Chondrocyte (in vitro differentiated cells): ENCODE data around the gene TRPV4. TPM values are rescaled to one million over a fixed set of nuclear protein-coding genes. Genes with fewer than 3 reads are reported as not detected.

Experiments
- DNase-seq: peaks from one replicate; pipeline ENCODE4 v3.0.0; 2021; ENCODE audit warnings: mixed read lengths, low spot score
- H3K27ac Mint-ChIP-seq: one replicate; pipeline ENCODE4 v1.8.0; 2021; ENCODE audit warnings: mild to moderate bottlenecking, moderate library complexity, mixed read lengths; ENCODE audit not compliant: unreplicated experiment
- H3K27me3 Mint-ChIP-seq: 2 replicates; pipeline ENCODE4 v1.8.0; 2021; ENCODE audit warnings: low read depth, mixed read lengths
- H3K36me3 Mint-ChIP-seq: 2 replicates; pipeline ENCODE4 v1.8.0; 2021; ENCODE audit warnings: low read depth, mixed read lengths
- H3K4me1 Mint-ChIP-seq: 2 replicates; pipeline ENCODE4 v1.8.0; 2021; ENCODE audit warnings: low read depth, mild to moderate bottlenecking, mixed read lengths
- H3K4me3 Mint-ChIP-seq: one replicate; pipeline ENCODE4 v1.8.0; 2021; ENCODE audit warnings: mild to moderate bottlenecking, moderate library complexity, mixed read lengths; ENCODE audit not compliant: unreplicated experiment
- H3K9me3 Mint-ChIP-seq: 2 replicates; pipeline ENCODE4 v1.8.0; 2021; ENCODE audit warnings: low read depth, mixed read lengths
- CTCF ChIP-seq: fragments of 200-600 bp; sonication (generic); IDR thresholded peaks from 2 replicates; pipeline ENCODE4 v1.5.0; 2021; ENCODE audit warnings: antibody characterized with exemption, mild to moderate bottlenecking, moderate library complexity
- microRNA-seq: library from miRNA; unstranded; fragments of <30 nt; microRNA quantifications from one replicate; pipeline ENCODE4 v1.2.0, GENCODE V29; 2020; ENCODE audit warnings: borderline number of aligned reads
- total RNA-seq: library from RNA; stranded (reverse); gene quantifications from 3 replicates; pipeline ENCODE4 v1.2.1, GENCODE V29; 2021

TRPV4 gene
- total RNA-seq, 1 donor from 2014 or later: 2.2 TPM

- H3K4me1 Mint-ChIP-seq: peaks cover 14% of the 10 kb centered on the region
- H3K9me3 Mint-ChIP-seq: no peaks in the 10 kb centered on the region
- H3K27ac Mint-ChIP-seq: no peak overlapping the region
- DNase-seq: peak; percentile 86
- TF ChIP-seq CTCF: no peak
- H3K36me3 Mint-ChIP-seq: no peaks in the 10 kb centered on the region
- peaks cover 10% of the 10 kb centered on the region for H3K27me3 Mint-ChIP-seq
- no peak overlapping the region for H3K4me3 Mint-ChIP-seq
These were observed 96.6 kb downstream of the TRPV4 start for GRCh38 chr12:109736552-109737108.

- H3K27me3 Mint-ChIP-seq: peaks cover 10% of the 10 kb centered on the region
- DNase-seq: peak; percentile 30
- peaks cover 14% of the 10 kb centered on the region for H3K4me1 Mint-ChIP-seq
- no peaks in the 10 kb centered on the region for H3K36me3 Mint-ChIP-seq
- TF ChIP-seq CTCF: no peak
- H3K27ac Mint-ChIP-seq: no peak overlapping the region
- H3K4me3 Mint-ChIP-seq: no peak overlapping the region
- H3K9me3 Mint-ChIP-seq: no peaks in the 10 kb centered on the region
These were observed 97.2 kb downstream of the TRPV4 start for GRCh38 chr12:109735825-109736551.

GRCh38 chr12:109735051-109735521 lies 98.1 kb downstream of the TRPV4 start:
- Mint-ChIP-seq H3K27ac (no peak overlapping the region), H3K9me3 (no peaks in the 10 kb centered on the region), H3K4me1 (peaks cover 14% of the 10 kb centered on the region), H3K27me3 (peaks cover 8% of the 10 kb centered on the region), H3K4me3 (no peak overlapping the region), H3K36me3 (no peaks in the 10 kb centered on the region)
- no peak for TF ChIP-seq CTCF
- DNase-seq: peak; percentile 51

- peak; percentile 72 for DNase-seq
These were observed 98.8 kb downstream of the TRPV4 start for GRCh38 chr12:109734219-109735000.

More at GRCh38 chr12:109734219-109735000, 98.8 kb downstream of the TRPV4 start:
- Mint-ChIP-seq H3K9me3 (no peaks in the 10 kb centered on the region), H3K27ac (no peak overlapping the region), H3K36me3 (no peaks in the 10 kb centered on the region), H3K4me3 (peak overlapping the region; percentile 63), H3K4me1 (peaks cover 14% of the 10 kb centered on the region), H3K27me3 (peaks cover 8% of the 10 kb centered on the region)
- TF ChIP-seq CTCF: no peak

Small RNA genes within 50 kb of the gene (microRNA-seq; reads per million reads assigned to microRNA genes)
- gene MIR4497: not detected

Other genes with a start within 250 kb of the TRPV4 start
- 1.0 to 1.5 TPM (median 1.2 TPM) in 3 replicates for gene FAM222A, start 119.6 kb downstream of the TRPV4 start, total RNA-seq
- gene GLTP, start 47.1 kb upstream of the TRPV4 start, total RNA-seq: 38.7 to 40.7 TPM (median 40.5 TPM) in 3 replicates
- gene TCHP, start 66.9 kb upstream of the TRPV4 start, total RNA-seq: 9.8 to 12.6 TPM (median 11.7 TPM) in 3 replicates
- 35.4 to 48.6 TPM (median 38.1 TPM) in 3 replicates for gene GIT2, start 163.0 kb upstream of the TRPV4 start, total RNA-seq
- 34.8 to 37.6 TPM (median 37.6 TPM) in 3 replicates for gene ANKRD13A, start 166.0 kb upstream of the TRPV4 start, total RNA-seq
- 7.2 to 9.9 TPM (median 8.2 TPM) in 3 replicates for gene C12orf76, start 215.1 kb upstream of the TRPV4 start, total RNA-seq